GM12878 (cell line): ENCODE results near the gene TRPM1. TPM values are rescaled to one million over a fixed set of nuclear protein-coding genes. Genes with fewer than 3 reads are reported as not detected.

Experiments used
- ATAC-seq: fragments of 200-7000 bp; cut with Tn5 transposase; 3 replicates; pipeline ENCODE4 v1.9.1; 2020; ENCODE audit warnings: mild to moderate bottlenecking, moderate library complexity
- BruUV-seq: library from RNA; stranded (reverse); fragments of 400-500 nt; replicated peaks from 2 replicates; lab custom pipeline; 2021; lab: Mats Ljungman, UMichigan
- CTCF ChIA-PET: fragments of 300-600 bp; sonication (Branson Sonifier 250); formaldehyde crosslinking; extraction: SDS; loops from one replicate; lab custom pipeline; 2021; ENCODE audit warnings: inconsistent platforms; lab: Yijun Ruan, JAX
- POLR2A ChIA-PET: fragments of 350-600 bp; formaldehyde crosslinking; extraction: SDS; loops from one replicate; lab custom pipeline; 2021; ENCODE audit warnings: inconsistent platforms; lab: Charles Lee
- RAD21 ChIA-PET: fragments of 300-600 bp; sonication (Branson Sonifier 250); formaldehyde crosslinking; loops from one replicate; lab custom pipeline; 2023; ENCODE audit warnings: antibody characterized with exemption; ENCODE audit not compliant: unreplicated experiment; lab: Charles Lee
- SMC1A ChIA-PET: fragments of 300-600 bp; sonication (Branson Sonifier 250); formaldehyde crosslinking; loops from one replicate; lab custom pipeline; 2023; ENCODE audit not compliant: unreplicated experiment, uncharacterized antibody; lab: Charles Lee
- DNase-seq: peaks from one replicate; pipeline ENCODE4 v3.0.0-alpha.2; 2011; ENCODE audit warnings: low read depth, low spot score
- FAIRE-seq: peaks from 3 replicates; lab custom pipeline; 2011; peaks lifted over from hg19 to GRCh38; lab: Jason Lieb, UNC
- H2AFZ ChIP-seq: 2 replicates; pipeline ENCODE4 v1.6.0; 2011; ENCODE audit warnings: low read depth, low read length, control low read depth; ENCODE audit not compliant: control insufficient read depth
- H3K27ac ChIP-seq: 2 replicates; pipeline ENCODE4 v1.5.1; 2011; ENCODE audit warnings: control low read depth; ENCODE audit not compliant: control insufficient read depth, insufficient read depth
- H3K27me3 ChIP-seq, 2 experiments: replicated peaks in 1 of 2; 2 replicates each; pipeline versions ENCODE4 v1.6.0 to v1.6.1; 2011; ENCODE audit warnings: low read length in 1 of 2; ENCODE audit not compliant: control insufficient read depth in 2 of 2, insufficient read depth in 2 of 2
- H3K36me3 ChIP-seq, 2 experiments: 2 replicates each; pipeline ENCODE4 v1.5.1; 2011; ENCODE audit warnings: low read length in 1 of 2; ENCODE audit not compliant: control insufficient read depth in 2 of 2, insufficient read depth in 2 of 2
- H3K4me1 ChIP-seq: 2 replicates; pipeline ENCODE4 v1.6.1; 2011; ENCODE audit warnings: mild to moderate bottlenecking, low read length, moderate library complexity, mixed read lengths; ENCODE audit not compliant: control insufficient read depth, insufficient read depth
- H3K4me2 ChIP-seq: 2 replicates; pipeline ENCODE4 v1.6.0; 2011; ENCODE audit warnings: control low read depth; ENCODE audit not compliant: control insufficient read depth, insufficient read depth
- H3K4me3 ChIP-seq: fragments of 200-600 bp; sonication (generic); 2 replicates; pipeline ENCODE4 v1.5.1; 2016
- H3K79me2 ChIP-seq: 2 replicates; pipeline ENCODE4 v1.6.0; 2011; ENCODE audit warnings: low read length; ENCODE audit not compliant: control insufficient read depth, insufficient read depth
- H3K9ac ChIP-seq: 2 replicates; pipeline ENCODE4 v1.8.0; 2011; ENCODE audit warnings: low read length, control low read depth, mixed read lengths; ENCODE audit not compliant: control insufficient read depth, insufficient read depth
- H3K9me3 ChIP-seq: replicated peaks from 3 replicates; pipeline ENCODE4 v1.5.1; 2011; ENCODE audit warnings: mild to moderate bottlenecking, low read length; ENCODE audit not compliant: control insufficient read depth, insufficient read depth
- H4K20me1 ChIP-seq: 2 replicates; pipeline ENCODE4 v1.6.0; 2011; ENCODE audit not compliant: control insufficient read depth, insufficient read depth
- CUX1 ChIP-seq: IDR thresholded peaks from 2 replicates; pipeline ENCODE4 v1.6.1; 2012; ENCODE audit warnings: improper control_type of control experiment, low read depth, low read length; ENCODE audit not compliant: insufficient replicate concordance
- FOXM1 ChIP-seq: IDR thresholded peaks from 2 replicates; pipeline ENCODE4 v1.6.1; 2012; ENCODE audit warnings: low read depth, mild to moderate bottlenecking, inconsistent platforms, low read length, moderate library complexity
- JUNB ChIP-seq: IDR thresholded peaks from 2 replicates; pipeline ENCODE4 v1.6.1; 2016; ENCODE audit warnings: antibody characterized with exemption, mild to moderate bottlenecking
- LARP7 ChIP-seq: fragments of 450-650 bp; IDR thresholded peaks from 2 replicates; pipeline ENCODE4 v1.6.1; 2017; ENCODE audit warnings: mild to moderate bottlenecking
- MEF2B ChIP-seq: fragments of 450-650 bp; IDR thresholded peaks from 2 replicates; pipeline ENCODE4 v1.6.1; 2018; ENCODE audit warnings: mild to moderate bottlenecking, moderate library complexity; ENCODE audit not compliant: partially characterized antibody, poor library complexity, severe bottlenecking
- NBN ChIP-seq: fragments of 450-650 bp; IDR thresholded peaks from 2 replicates; pipeline ENCODE4 v1.6.1; 2016
- SREBF2 ChIP-seq: IDR thresholded peaks from 2 replicates; pipeline ENCODE4 v1.6.1; 2012; ENCODE audit warnings: mild to moderate bottlenecking, low read length
- ZNF217 ChIP-seq: fragments of 450-650 bp; IDR thresholded peaks from 2 replicates; pipeline ENCODE4 v1.6.1; 2017; ENCODE audit warnings: antibody characterized with exemption, mild to moderate bottlenecking
- WGBS: methylation state at CpG from one replicate; pipeline ENCODE4 v1.1.6; 2016; ENCODE audit warnings: low lambda C conversion rate; ENCODE audit not compliant: insufficient replicate concordance, insufficient coverage; ENCODE audit errors: missing lambda C conversion rate; 5-methylcytosine and 5-hydroxymethylcytosine counted together
- in situ Hi-C: fragments of 300-500 bp; cut with MboI; formaldehyde crosslinking; loops from 9 replicates; pipeline ENCODE4 v1.14.3; 2018; ENCODE audit warnings: mixed read lengths
- intact Hi-C: fragments of 100-400 bp; cut with micrococcal nuclease; formaldehyde crosslinking; loops from one replicate; pipeline ENCODE4 v1.14.2; 2022; ENCODE audit not compliant: unreplicated experiment
- polyA plus RNA-seq, 11 experiments: library from polyadenylated mRNA; depleted of rRNA in 4 of 11; unstranded in 6 of 11; stranded (reverse) in 5 of 11; fragments of >200 nt; fragmentation: Nextera tagmentation in 4 of 11; fragmentation: Illumina TruSeq in 1 of 11; extraction: Ambion mirVana in 4 of 11; extraction: Trizol in 1 of 11; gene quantifications; 1 replicate in 1 of 11; 2 replicates in 10 of 11; pipeline versions ENCODE4 v1.2.1 to v1.2.3, GENCODE V29; 2011 to 2016; ENCODE audit warnings: inconsistent platforms in 2 of 11, missing spikeins in 2 of 11, low read depth in 1 of 11
- total RNA-seq, 4 experiments: library from RNA; depleted of rRNA in 3 of 4; stranded (reverse); fragments of >200 nt in 3 of 4; fragmentation: Illumina TruSeq in 1 of 4; extraction: Trizol in 1 of 4; gene quantifications; 2 replicates each; pipeline versions ENCODE4 v1.2.1 to v1.2.3, GENCODE V29; 2013 to 2021

Gene TRPM1
- total and polyA plus RNA-seq, 10 of the 15 experiments (the other 5 are each of a cell fraction or from before 2014, with no cell fraction given), result 0.01 to 0.10 (median 0.05) TPM; not detected in 4

DNA sequence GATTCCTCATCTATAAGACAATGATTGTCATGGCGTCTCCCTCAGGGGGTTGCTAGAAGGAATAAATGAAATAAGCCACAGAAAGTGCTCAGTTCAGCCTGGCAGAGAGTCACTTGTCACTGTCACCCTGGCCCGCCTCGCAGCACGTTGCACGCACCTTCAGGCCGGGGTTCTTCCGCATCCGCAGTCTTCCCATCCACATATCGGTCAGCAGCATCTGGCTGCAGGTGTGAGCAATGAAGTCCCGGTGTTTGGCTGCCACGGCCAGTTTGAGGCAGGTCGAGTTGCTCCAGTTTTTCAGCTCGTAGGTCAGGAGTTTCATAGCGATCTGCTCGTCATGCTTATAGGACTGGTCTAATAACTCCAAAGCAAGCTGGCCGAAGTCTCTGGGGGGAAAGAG, 61.6 kb downstream of the TRPM1 start:
- ChIA-PET POLR2A (no interaction called here), RAD21 (no interaction called here), SMC1A (interaction anchor here (0.8 to 1.0 kb wide), 3 partner anchors 12 to 55 kb away, joined by 3 read pairs; no protein-coding TSS in a partner anchor), CTCF (no interaction called here)
- H3K9me3 ChIP-seq, result no peaks in the 10 kb centered on the region
- BruUV-seq, result no TSS peak
- no peak for TF ChIP-seq FOXM1
- no peak for TF ChIP-seq CUX1
- no peak for TF ChIP-seq MEF2B
- no peak for TF ChIP-seq ZNF217
- no peak for TF ChIP-seq NBN
- no peak for TF ChIP-seq SREBF2
- no peak for TF ChIP-seq LARP7
- TF ChIP-seq JUNB, result no peak
- H3K9ac ChIP-seq, result no peak overlapping the region
- 78% methylated on average over 16 of the region's 16 CpGs for WGBS
- ATAC-seq (no peak), FAIRE-seq (no peak), DNase-seq (no peak)
- intact Hi-C loops (no loop called here), in situ Hi-C loops (no loop called here)
- H3K27me3 ChIP-seq, result no peaks in the 10 kb centered on the region
- no peak overlapping the region for H3K4me3 ChIP-seq
- H3K79me2 ChIP-seq, result no peaks in the 10 kb centered on the region
- H3K36me3 ChIP-seq, result no peaks in the 10 kb centered on the region
- no peaks in the 10 kb centered on the region for H3K4me1 ChIP-seq
- no peaks in the 10 kb centered on the region; the same call in 1 of the 2 replicates for H4K20me1 ChIP-seq
- no peak overlapping the region for H2AFZ ChIP-seq
- no peak overlapping the region for H3K27ac ChIP-seq
- H3K4me2 ChIP-seq, result no peak overlapping the region
